HG03135 (cell line): ENCODE measurements around the gene FBN3.
"Not testable (repeated sequence)": the region's sequence is repeated elsewhere in the genome, so short reads cannot be mapped to it uniquely, and the experiment has no call there.

Experiments
- ATAC-seq: cut with Tn5 transposase; IDR thresholded peaks from one replicate; pipeline ENCODE4 v1.9.1; 2021; ENCODE audit warnings: mild to moderate bottlenecking, moderate library complexity; ENCODE audit not compliant: unreplicated experiment

The FBN3 gene

DNA sequence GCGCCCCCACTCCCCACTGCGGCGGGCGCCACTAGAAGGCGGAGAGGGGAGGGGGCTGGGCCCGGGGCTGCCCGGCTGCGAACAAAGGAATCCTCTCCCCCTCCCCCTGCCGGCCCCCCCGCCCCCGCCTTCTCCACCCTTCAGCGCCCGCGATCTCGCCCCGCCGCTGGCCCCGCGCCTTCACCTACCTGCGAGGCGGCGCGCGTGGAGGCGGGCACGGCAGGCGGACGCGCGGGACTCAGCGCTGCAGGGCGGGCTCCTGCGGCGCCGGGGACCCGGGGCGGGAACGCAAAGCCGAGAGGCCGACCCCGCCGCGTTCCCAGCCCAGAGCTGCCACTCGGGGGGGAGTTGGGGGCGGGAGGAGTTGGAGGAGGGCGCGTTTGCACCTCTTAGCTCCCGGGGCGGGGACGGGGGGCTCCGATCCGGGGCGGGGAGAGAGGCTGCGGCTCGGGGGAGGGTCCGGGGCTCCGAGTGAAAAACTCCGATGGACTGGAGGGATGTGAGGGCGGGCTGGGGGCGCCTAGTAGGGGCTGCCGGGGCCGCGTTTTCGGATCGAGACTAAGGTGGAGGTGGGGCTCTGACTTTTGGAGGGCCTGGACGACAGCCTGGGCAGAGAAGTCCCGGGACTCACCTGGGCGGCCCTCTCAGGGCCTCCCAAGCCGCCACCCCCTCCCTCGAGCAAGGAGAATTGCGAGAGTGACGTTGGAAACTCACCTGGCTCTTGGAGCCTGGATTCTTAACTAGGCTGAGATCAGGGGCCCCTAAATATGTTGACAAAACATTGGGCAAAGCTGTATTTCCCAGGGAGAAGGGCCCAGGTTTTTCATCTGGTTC lies at the start of gene FBN3:
FBN3 (minus strand) TSS at position 332 of the 834 bp plus-strand sequence. CDS start 2,112 bp downstream, outside the sequence.
- no peak for ATAC-seq

DNA sequence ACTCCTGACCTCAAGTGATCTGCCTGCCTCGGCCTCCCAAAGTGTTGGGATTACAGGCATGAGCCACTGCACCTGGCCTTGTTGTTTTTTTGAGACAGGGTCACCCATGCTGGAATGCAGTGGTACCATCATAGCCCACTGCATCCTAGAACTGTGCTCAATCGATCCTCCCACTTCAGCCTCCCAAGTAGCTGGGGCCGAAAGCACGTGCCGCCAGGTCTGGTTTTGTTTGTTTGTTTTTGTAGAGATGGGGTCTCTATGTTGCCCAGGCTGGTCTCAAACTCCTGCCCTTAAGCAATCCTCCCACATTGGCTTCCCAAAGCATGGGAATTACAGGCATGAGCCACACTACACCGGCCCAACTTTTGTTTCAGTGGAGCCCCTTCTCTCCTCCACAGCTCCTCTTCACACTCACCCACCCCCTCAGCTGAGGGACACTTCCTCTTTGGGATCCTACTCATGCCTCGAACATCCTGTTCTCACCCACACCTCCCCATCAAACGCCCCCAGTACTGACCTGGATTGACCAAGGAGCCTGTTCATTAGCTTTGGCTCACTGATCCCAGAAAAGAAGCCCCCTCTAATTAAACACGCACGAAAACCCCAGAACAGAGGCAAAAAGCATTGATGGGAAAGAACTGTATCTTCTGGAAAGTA lies 47.0 kb upstream of the FBN3 start:
- ATAC-seq, result no peak

DNA sequence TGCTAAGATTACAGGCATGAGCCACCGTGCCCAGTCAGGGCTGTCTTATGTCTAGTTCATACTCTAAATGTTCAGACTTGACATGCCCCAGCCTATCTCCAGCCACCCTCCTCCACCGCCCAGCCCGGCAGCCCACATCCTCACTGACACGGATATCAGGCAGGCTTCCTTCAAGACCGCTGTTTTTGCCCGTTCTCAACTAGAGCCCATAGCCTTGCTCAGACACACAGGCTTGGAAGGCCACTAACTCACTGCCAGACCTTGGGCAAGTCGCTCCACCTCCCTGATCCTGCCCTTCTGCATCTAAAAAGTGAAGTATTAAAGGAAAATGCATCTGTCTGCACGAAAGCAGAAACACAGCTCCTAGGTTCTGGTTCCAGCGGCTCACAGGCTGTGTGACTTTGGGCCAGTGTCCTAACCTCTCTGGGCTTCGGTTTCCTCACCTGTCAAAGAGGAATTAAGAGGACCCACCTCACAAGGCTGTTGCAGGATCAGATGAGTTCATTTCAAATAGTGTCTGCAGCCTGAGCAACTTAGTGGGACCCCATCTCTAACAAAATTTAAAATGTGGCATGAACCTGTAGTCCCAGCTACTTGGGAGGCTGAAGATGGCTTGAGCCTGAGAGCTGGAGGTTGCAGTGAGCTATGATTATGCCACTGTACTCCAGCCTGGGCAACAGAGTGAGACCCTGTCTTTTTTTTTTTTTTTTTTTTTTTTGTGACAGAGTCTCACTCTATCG lies 45.3 kb upstream of the FBN3 start:
- ATAC-seq, result no peak

DNA sequence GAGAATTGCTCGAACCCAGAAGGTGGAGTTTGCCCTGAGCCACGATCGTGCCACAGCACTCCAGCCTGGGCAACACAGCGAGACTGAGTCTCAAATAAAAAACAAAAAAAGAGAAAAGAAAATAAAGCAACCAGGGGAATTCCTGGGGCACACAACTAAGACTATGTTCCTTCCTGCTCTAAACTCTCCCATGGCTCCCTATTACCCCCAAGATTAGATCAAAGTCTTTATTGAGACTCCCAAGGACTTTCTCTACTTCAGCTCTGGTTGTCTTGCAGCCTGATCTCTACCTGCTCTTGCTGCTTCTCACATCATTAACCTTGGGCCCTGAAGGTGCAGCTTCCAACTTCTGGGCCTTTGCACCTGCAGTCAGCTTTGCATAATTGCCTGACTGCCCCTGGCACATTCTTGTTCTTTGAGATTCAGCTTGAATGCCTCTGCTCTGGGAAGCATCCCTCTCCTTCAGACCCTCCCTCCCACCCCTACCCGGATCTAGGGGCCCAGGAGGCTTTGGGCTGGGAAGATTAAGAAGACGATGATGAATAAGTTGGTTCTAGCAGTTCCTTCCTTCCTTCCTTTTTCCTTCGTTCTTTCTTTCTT lies 42.9 kb upstream of the FBN3 start:
- ATAC-seq, result no peak

DNA sequence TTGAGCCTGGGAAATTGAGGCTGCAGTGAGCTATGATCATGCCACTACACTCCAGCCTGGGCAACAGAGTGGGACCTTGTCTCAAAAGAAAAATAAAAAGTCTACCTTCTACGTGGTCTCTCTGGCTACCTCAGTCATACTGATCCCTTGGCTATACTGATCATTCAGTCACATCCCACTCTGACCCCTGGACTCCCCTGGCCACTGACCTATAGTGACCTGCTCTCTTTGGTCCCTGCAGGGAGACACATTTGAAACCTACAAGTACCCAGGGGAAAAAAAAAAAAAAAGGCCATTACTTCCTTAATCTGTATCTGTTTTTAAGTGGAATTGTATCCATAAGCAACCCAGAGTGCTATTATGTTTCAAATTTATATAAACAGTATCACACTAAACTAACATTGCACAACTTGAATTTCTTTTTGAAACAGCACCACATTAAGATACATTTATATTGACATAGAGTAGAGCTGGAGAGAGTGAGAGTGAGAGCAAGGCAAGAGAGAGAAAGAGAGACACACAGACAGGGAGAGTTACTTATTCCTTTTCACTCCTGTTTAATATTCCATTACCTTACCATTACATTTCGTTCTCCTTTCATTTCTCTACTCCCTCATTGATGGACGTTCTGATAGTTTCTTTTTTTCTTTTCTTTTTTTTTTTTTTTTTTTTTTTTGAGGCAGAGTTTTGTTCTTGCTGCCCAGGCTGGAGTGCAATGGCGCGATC lies 36.1 kb upstream of the FBN3 start:
- ATAC-seq, result no peak

DNA sequence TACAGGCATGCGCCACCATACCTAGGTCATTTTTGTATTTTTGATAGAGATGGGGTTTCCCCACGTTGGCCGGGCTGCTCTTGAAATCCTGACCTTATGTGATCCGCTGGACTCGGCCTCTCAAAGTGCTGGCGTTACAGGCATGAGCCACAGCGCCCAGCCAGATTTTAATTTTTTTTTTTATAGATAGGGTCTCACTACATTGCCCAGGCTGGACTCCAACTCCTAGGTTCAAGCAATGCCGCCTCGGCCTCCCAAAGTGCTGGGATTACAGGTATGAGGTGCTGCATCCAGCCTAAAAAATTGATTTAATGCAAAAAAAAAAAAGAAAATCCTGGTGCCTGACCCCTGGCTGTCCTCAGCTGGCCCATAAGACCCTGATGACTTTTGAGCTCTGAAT lies 34.9 kb upstream of the FBN3 start:
- ATAC-seq, result no peak

DNA sequence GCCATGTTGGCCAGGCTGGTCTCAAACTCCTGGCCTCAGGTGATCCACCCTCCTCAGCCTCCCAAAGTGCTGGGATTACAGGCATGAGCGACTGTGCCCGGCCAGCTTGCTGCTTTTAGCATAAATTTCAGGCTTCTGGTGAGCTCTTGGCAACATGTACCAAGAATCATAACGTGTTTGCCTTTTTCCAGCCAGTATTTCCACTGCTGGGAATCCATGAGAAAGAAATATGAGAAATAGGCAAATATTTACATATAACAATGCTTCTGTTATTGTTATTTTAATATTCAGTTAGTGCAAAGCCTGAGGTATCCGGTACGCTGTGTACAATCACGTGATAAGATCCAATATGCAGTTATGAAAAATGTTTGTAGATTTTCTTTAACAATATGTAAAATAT lies 30.6 kb upstream of the FBN3 start:
- no peak for ATAC-seq

DNA sequence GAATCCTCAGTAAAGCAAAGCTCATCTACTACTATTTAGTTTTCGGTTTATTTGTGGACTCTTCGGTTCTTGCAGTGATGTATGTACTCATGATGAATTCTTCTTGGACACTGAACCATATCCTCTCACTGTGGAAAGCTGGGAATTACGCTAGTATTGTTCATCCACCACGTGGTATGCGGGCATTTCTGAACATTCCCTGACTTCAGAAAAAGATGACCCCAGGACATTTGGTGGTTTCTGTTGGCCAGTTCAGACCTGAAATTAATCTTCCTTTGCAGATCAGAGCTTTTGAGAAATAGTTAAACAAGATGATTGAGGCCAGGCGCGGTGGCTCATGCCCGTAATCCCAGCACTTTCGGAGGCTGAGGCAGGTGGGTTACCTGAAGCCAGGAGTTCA lies 25.3 kb upstream of the FBN3 start:
- ATAC-seq, result no peak

DNA sequence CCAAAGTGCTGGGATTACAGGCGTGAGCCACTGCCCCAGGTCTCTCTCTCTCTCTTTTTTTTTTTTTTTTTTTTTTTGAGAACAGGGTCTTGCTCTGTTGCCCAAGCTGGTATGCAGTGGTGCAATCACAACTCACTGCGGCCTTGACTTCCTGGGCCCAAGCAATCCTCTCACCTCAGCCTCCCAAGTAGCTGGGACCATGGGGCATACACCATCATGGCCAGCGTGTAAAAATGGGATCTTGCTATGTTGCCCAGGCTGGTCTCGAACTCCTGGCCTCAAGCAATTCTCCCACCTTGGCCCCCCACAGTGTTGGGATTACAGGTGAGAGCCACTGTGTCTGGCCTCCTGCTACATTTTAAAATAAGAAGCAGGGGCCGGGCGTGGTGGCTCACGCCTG lies 19.1 kb upstream of the FBN3 start:
- no peak for ATAC-seq

DNA sequence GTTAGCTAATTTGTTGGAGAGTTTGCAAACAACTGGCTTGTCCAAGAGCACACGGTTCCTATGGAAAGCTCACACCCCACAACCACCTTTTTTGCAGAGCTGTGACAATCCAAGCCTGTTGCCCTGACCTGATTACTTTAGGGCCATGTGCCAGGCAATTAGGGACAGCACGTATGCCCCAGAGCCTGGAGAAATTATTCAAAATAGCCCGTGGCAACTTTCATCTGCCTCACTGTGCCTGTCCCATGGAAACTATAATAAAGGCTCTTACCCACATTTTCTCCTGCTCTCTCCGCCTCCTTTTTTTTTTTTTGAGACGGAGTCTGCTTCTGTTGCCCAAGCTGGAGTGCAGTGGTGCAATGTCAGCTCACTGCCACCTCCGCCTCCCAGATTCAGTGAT lies 18.6 kb upstream of the FBN3 start:
- no peak for ATAC-seq

DNA sequence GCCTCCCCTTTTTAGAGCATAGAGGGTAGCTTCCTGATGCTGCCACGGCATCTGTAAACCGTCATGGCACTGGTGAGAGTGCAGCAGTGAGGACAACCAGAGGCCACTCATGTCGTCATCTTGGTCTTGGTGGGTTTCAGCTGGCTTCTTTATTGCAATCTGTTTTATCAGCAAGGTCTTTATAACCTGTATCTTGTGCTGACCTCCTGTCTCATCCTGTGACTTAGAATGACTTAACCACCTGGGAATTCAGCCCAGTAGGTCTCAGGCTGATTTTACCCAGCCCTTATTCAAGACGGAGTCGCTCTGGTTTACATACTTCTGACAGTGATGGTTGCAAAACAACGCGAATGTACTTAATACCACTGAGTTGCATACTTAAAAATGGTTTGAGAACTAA lies 14.4 kb upstream of the FBN3 start:
- no peak for ATAC-seq

DNA sequence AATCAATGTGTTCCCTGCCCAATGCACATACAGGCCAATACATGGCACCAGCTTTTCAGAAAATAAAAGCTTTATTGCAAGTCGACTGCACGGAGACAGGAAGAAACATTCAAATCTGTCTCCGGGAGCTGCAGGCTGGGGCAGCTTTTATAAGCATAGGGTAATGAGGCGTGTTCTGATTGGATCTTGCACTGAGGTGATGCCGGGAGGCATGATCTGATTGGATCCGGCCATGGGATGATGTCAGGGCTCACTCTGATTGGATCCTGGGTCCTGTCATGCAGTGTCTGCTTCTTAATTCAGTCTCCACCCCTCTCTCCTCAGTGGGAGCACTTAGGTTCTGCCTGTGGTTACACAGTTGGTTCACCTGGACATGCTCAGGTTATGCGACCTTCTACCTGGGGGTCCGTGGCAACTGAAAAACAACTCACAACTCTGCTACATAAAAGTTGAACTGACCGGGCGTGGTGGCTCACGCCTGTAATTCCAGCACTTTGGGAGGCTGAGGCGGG lies 11.8 kb upstream of the FBN3 start:
- ATAC-seq, result no peak

DNA sequence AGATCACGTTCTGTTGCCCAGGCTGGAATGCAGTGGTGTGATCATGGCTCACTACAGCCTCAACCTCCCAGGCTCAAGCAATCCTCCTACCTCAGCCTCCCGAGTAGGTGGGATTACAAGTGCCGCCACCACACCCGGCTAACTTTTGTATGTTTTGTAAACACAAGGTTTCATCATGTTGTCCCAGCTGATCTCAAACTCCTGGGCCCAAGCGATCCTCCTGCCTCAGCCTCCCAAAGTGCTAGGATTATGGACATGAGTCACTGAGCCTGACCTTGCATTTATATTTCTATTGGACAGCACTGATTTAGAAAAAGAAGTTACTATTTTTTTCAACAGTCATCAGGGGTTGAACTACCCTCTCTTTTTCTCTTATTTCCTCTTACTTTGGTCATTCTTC lies 9.9 kb upstream of the FBN3 start:
- not testable (repeated sequence) for ATAC-seq

DNA sequence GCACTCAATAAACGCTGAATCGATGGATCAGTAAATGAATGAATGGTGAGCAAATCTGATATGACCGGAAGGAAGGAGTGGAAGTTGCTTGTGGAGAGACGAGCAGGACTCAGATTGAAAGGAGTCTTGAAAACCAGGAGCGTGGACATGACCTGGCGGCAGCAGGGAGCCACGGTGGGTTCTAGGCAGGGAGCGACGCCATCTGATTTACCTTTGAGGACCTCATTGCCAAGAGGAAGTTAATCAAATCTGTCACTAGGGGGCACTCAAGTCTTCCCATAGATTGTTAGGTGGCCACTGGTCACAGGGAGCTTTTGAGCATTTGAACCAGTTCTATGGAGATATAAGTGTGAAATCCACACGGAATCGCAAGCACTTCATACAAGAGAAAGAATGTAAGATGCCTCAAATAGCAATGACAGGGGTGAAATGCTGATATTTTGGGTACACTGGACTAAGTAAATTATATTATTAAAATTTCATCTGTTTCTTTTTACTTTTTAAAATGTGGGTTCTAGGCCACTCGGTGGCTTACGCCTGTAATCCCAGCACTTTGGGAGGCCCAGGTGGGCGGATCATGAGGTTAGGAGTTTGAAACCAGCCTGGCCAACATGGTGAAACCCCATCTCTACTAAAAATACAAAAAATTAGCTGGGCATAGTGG lies 9.2 kb upstream of the FBN3 start:
- no peak for ATAC-seq

DNA sequence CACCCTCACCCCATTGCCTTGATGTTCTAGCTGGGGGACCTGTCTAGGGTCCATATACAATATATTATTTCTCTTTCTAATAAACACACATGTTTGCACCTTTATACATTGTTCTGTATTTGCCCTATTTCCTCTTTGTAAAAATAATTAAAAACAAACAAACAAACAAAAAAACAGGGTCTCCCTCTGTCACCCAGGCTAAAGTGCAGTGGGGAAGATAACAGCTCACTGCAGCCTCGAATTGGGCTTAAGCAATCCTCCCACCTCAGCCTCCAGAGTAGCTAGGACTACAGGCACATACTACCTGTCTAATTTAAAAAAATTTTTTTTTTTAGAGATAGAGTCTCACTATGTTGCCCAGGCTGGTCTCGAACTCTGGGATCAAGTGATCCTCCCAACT lies 5.9 kb upstream of the FBN3 start:
- ATAC-seq, result no peak

DNA sequence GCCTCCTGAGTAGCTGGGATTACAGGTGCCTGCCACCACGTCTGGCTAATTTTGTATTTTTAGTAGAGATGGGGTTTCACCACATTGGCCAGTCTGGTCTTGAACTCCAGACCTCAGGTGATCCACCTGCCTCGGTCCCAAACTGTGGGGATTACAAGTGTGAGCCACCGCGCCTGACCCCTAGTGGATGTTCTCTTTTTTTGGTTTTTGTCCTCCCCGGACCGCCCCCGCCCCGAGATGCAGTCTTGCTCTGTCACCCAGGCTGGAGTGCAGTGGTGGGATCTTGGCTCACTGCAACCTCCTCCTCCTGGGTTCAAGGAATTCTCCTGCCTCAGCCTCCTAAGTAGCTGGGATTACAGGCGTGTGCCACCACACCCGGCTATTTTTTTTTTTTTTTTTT lies 4.6 kb upstream of the FBN3 start:
- not testable (repeated sequence) for ATAC-seq

DNA sequence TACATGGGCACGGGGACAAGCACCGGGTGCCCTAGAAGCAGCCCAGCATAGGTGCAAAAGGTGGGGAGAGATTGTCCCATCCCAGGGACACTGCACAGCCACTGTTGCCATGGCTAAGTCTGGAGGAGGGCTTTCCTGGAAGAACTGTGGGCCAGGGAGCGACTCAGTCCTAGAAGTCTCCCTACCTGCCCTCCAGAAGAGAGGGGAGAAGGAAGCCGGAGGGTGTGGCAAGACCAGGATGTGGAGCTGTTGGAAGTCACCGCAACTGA lies 2.3 kb upstream of the FBN3 start:
- ATAC-seq, result no peak

DNA sequence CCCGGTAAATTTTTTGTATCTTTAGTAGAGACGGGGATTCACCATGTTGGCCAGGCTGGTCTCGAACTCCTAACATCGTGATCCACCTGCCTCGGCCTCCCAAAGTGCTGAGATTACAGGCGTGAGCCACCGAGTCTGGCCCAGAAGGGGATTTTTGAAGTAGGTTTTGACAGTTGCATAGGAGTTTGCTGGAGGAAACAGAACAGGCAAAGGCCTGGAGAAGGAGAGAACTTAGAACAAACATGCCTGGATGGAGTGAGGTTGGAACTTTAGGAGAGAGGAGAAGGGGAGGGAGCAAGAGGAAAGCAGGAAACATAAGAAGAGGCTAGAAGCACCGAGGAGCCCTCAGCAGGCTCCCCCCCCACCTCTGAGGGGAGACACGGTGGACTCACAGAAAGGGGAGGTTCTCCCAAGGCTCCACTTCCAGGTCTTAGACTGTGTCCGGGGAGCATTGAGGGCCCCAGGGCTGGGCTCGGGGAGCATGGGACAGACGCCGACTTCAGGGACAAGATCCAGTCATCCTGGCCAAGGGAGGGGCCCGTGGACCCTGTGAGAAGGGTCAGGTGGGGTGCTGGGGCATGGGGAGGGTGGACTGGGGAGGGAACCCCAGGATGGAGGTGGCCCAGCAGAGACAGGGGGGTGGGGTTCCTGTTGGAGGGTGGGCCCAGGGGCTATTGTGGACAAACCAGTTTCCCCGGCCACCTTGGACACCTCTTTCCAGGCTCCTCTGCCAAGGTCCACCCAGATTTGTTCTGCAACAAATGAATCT lies 1.8 kb upstream of the FBN3 start:
- ATAC-seq, result no peak

DNA sequence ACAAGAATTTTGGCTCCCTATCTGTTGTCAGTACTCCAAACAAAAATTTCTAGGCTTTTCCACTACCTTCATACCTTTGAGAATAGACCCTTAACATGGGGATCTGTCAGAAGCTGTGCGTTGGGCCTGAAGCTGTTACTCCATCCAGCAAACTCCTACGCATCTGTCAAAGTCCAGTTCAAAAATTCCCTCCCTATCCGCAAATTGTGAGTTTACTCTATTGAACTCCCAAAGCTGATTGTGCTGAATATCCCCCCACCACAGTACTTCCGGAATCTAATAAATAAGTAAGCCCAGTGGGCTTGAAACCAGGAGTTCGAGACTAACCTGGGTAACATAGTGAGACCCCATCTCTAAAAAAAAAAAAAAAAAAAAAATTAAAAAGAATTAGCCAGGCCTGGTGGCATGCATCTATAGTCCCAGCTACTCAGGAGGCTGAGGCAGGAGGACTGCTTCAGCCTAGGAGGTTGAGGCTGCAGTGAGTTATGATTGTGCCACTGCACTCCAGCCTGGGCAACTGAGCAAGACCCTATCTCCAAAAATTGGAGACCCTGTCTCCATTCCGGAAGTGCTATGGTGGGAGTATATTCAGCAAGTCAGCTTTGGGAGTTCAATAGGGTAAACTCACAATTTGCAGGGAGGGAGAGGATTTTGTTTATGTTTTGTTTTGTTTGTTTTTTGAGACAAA lies 930 bp upstream of the FBN3 start:
- no peak for ATAC-seq
